GM12873 (cell line): Measurements from ENCODE around the gene METAP1D.

ENCODE experiments used
- TF ChIP-seq, protein P1 (sequence below): IDR thresholded peaks from 2 replicates; pipeline ENCODE4 v1.5.1; 2012; ENCODE audit warnings: low read depth, mild to moderate bottlenecking, moderate library complexity, low read length, control low read depth; ENCODE audit not compliant: insufficient read depth; ENCODE audit errors: missing control alignments

Gene METAP1D

DNA sequence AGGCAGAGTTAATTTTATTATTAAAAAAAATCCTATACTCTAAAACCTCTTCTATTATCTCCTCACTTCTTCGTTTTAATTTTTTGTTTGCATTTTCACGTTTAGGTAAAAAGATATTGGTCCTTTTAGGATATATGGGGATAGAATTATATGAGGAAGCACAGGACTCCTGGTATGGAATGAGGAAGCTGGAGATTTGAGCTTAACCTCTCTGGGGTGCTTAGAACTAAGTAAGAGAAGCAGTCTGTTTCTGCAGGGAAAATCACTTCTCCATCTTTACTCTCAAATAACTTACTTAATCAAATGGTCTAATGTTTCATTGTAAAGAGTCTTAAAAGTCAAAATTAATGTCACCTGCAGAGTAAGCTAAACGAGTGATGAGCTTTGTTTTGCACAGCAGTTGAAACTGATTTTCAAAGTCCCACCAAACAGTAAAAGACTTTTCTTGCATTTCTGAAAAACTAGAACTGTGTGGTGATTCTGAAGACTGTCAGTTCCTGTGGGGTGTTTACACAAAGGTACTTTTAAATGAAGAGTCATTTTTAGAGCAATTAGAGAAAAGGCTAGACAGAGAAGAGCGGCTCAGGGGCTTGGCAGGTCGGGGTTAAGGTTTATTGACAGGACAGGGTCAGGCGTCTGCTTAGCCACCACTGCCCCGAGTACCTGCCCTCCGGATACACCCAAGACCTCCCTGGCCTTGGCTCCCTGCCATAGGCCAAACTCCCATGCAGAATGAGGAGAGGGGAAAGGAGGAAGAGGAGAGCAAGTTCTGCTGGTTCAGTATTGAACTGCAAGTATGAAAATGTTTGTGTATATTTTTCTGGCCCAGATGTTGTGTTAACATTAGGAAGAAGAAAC is 21.6 kb downstream of the METAP1D start:
- TF ChIP-seq, protein P1, sequence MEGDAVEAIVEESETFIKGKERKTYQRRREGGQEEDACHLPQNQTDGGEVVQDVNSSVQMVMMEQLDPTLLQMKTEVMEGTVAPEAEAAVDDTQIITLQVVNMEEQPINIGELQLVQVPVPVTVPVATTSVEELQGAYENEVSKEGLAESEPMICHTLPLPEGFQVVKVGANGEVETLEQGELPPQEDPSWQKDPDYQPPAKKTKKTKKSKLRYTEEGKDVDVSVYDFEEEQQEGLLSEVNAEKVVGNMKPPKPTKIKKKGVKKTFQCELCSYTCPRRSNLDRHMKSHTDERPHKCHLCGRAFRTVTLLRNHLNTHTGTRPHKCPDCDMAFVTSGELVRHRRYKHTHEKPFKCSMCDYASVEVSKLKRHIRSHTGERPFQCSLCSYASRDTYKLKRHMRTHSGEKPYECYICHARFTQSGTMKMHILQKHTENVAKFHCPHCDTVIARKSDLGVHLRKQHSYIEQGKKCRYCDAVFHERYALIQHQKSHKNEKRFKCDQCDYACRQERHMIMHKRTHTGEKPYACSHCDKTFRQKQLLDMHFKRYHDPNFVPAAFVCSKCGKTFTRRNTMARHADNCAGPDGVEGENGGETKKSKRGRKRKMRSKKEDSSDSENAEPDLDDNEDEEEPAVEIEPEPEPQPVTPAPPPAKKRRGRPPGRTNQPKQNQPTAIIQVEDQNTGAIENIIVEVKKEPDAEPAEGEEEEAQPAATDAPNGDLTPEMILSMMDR = no peak

DNA sequence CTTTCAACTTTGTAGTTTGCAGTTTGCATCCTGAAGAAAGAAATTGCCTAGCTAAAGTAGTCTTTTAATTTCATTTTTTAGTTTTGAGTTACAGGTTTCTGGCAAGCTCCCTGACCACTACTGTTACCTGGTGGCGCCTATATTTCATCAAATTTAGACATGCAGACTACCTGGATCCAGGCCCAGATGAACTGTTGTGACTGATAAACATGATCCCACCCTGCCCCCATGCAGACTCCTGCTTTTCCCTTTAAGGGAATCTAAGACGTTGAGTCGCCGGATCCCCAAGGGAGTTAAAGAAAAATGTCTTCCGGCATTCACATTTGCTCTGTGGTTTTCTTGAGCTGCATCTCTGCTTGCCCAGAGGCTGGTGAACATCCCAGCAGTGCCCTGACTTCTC is 22.2 kb downstream of the METAP1D start:
- TF ChIP-seq, protein P1 = no peak

DNA sequence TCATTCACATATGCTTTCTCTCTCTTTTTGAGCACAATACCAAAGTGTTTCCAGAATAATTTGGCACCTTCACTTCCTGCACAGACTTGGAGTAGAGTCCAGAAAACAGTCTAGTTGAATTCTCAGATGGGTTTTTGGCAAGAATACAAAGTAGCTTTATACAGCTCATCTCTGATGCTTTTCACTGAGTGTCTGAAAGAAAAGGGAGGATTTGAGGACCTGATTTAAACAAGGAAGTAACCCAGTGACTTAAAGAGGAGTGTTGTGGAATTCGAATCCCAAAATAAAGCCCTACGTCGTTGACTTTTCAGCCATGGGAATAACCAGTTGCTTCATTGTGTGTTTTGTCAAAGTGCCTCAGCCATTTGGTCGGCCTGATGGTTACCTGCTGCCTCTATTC is 31.8 kb downstream of the METAP1D start:
- TF ChIP-seq, protein P1 = no peak

DNA sequence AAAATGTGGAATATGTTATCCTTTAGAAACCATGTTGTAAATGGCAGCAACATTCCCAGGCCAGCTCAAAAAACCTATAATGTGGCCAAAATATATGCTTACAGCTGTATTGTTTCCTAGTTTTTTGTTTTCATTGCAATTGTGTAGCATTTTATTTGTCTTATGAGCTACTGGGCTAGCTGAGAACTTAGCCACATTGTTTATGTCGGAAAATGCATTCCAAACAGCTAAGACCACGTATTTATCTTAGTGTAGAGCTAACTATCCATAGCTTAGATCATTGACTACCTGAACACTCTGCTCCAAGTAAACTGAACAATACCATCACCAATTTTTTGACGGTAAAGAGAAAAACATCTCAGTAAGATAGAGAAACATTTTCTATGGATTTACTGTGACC is 38.4 kb downstream of the METAP1D start:
- TF ChIP-seq, protein P1 = no peak

DNA sequence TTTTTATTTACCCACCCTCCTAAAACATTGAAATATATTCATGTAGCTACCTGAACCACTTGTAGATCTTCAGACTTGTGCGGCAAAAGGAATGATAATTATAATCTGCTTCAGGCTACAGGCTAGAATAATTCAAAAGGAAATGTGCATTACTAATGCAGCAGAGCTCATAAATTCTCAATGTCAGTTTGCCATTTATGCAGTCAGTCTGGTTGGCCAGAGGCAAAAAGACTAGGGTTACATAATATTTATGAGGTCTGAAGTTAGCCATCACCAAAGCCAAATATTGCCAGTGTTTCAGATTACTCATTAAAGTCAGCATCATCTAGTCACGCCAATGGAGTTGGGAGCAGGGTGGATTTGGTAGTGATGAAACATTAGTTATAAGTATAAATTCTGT is 38.9 kb downstream of the METAP1D start:
- TF ChIP-seq, protein P1 = no peak

DNA sequence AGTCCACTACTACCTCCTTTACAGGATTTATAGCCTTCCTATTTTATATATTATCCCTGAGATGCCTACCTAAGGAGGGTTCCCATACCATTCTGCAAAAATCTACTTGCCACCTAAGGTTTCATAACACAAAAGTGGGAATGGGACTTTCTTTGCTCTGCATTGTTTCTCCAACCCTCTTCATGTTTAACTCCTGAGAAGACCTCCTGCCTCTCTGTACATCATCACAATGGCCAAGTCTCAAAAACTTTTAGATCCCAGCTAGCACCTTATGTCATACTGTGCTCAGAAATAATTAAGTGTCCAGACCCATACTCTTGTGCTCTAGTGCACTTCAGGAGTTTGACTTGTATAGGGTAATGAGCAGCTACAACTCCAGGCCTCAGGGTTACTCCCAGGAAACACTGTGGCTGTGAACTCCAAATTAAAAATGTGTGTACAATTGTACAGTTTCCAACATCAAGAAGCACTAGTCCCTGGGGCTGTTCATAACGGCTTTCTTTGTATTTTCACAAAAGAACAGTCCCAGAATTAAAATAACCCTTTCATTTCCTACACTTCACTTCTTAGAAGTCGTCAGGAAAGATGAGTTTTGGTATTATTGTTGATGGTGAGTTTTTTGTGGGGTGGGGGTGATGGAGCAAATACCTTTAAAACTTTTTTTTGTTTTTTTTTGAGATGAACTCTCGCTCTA is 39.4 kb downstream of the METAP1D start:
- TF ChIP-seq, protein P1 = no peak

DNA sequence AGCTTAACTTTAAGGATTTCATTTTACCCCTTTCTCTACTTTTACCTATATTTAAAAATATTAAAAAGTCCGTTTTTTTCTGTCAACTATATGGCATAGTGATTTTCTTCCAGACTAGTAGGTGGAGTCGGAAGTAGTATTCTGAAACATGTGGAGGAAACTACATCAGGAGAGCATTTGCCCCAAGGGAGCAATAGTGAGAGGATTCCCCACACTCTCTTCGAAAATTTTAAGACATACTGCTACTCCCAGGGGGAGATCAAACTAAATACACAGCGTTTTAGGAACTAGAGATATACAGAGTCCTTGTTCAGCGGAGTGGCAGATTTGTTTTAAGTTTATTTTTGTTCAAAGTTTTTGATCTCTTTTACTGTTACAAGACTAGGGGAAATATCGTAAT is 40.6 kb downstream of the METAP1D start:
- TF ChIP-seq, protein P1 = no peak
